HG02588 (cell line): ENCODE measurements around the gene SHISA5.
"Not testable (repeated sequence)": the region's sequence is repeated elsewhere in the genome, so short reads cannot be mapped to it uniquely, and the experiment has no call there.

ENCODE experiments used
- ATAC-seq: cut with Tn5 transposase; IDR thresholded peaks from one replicate; pipeline ENCODE4 v1.9.1; 2021; ENCODE audit warnings: mild to moderate bottlenecking, moderate library complexity; ENCODE audit not compliant: unreplicated experiment

SHISA5 gene, protein sequence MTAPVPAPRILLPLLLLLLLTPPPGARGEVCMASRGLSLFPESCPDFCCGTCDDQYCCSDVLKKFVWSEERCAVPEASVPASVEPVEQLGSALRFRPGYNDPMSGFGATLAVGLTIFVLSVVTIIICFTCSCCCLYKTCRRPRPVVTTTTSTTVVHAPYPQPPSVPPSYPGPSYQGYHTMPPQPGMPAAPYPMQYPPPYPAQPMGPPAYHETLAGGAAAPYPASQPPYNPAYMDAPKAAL

DNA sequence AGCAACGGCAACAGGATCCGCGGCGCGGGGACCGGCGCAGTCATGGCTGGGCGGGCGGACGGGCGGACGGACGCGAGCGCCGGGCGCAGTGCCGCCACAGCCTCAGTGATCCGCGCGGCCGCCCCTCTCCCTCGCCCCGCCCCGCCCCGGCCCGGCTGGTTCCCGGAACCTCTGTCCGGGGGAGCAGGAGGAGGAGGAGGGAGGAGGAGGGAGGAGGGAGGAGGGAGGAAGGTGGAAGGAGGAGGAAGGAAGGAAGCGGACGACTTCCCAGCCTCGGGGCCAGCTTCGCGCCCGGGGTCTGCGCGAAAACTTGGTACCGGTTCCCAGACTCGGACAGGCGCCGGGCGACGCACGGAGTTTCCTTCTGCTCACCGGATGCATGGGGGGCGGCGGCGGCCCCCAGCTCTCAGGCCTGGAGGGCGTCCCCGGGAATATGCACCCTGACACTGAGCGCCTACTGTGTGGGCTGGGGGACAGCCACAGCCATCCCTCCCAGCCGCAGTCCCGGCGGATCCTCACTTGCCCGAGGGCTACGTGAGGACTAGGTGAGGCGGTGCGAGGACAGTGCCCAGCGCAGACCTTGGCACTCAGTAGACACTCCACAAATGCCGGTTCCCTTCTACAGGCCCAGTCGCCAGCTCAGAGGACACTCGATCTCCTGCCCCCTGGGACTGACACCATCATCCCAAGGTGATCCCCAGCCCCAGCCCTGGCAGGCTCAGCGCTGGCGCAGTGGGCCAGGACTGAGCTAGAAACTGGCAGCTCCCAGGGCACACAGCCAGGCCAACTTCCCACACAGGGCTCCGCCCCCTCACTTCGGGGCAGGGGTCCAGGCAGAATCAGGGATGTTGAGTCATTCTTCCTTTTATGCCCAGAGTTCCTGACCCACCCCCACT is at the start of gene SHISA5:
Gene SHISA5 (minus strand): TSS at position 124 of the 896 bp plus-strand sequence. CDS start 80 bp downstream, at position 44.
- no peak for ATAC-seq

DNA sequence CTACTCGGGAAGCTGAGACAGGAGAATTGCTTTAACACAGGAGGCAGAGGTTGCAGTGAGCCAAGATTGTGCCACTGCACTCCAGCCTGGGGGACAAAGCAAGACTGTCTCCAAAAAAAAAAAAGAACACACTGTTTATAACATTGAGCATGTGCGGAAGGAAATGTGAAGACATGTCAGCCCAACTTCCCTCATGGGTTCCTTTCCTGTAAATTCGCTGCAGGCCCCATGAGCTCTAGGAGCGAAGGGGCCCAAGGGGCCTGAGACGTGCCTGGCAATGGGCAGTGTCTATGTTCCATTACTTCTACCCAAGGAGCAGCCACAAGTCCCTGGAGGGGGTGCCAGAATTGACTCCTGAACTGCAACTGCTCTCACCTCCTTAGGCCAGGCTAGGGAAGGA is 49.4 kb upstream of the SHISA5 start:
- ATAC-seq, result no peak

DNA sequence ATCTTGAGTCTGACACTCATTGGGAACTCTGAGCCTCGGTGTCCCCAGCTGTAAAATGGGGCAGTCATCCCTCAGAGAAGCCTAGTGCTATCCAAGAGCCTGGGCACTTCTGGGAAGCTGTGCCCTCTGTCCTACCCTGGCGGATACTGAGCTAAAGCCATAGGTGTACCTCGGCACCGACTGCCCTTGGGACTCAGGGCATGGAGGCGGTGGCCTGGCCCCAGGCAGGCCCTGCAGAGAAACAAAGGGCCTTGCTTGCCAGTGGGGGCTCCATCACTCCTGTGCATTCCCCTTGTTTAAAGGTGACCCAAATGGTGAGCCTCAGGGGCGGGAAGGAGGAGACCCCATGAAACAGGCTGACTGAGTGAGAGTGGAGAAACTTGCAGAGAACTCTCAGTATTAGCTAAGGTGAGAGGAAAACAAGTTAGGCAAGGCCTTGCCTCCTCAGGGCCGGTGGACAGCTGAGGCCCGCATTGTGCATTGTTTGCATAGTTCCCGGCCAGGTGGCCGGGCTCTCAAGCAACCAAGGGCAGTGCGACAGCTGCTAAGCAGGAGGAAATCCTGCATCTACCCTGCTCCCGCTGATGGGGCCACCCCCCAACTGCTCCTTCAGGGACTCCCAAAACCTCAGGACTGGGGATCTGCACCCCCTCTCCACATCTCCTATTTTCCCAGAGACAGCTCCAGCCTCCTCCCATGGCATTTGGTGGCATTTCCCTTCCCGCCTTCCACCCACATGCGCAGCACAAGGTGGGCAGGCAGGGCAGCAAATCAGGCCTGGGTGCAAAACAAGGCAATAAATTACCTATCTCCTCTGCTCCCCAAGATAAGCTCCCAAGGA is 48.4 kb upstream of the SHISA5 start:
- ATAC-seq, result no peak

DNA sequence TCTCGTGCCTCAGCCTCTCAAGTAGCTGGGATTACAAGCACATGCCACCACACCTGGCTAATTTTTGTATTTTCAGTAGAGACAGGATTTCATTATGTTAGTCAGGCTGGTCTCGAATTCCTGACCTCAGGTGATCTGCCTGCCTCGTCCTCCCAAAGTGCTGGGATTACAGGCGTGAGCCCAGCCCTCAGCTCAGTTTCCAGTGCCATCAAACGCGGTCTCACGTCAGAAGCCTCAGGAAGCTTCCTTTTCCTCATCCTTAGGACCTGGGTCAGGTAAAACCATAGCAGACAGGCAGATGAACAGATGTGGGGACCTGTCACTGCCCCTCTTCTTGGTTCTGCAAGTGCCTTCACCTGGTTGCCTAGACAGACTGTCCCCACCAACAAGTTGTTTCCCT is 47.7 kb upstream of the SHISA5 start:
- ATAC-seq, result not testable (repeated sequence)

DNA sequence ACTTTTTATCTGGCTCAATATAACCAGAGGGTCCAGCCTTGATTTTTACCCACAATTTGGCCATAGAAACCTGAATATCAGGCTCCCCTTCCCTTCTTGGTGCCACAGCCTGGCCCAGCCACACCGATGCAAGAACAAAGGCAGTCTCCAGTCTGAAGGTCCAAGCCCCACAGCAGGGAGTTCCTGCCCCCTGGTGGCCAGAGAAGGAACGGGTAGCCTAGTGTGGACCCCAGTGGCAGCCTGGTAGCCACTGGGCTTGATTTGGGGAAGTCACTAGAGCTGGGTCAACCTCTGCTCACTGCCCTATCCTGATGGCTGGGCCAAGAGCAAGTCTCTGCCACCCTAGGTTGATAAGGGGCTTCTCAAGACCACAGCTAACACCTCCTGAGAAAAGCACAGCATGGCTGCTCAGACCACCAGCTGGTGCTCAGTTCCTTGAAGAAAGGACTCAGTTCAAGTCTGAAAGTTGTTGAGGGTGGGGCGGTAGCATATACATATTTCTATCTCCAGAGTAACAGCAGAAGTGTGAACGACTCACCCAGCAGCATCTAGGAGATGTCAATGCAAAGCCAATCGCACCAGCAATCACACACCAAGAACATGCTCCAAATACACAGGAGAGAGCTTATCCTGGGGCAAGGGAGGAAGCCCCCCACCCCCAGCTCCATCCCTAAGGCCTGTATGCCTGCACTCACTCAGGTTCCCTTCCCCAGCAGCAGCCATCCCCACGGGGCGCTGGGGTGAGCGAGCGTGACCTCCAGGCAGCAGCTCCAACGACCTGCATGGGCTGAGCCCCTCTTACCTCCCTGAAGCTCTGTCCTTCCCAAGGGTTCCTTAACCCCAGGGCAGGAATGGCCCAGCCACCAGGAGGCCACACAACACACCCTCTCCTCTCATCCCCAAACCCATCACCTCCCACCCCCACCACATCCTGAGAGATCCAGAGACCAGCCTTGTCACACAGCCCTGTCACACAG is 45.0 kb upstream of the SHISA5 start:
- ATAC-seq, result peak; percentile 55

DNA sequence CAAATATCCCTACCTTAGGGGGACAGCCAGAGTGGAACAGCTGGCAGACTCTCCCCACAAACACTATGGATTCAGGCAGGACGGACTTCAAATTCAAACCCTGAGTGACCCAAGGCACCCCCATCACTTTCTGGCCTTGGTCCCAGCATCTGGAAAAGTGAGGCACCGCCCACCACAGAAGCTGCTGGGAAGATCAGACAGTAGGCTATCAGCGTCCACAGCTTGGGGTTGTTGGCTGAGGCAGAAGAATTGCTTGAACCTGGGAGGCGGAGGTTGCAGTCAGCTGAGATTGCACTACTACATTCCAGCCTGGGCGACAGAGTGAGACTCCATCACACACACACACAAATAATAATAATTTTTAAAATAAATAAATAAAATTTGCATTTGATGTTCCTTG is 44.2 kb upstream of the SHISA5 start:
- no peak for ATAC-seq

DNA sequence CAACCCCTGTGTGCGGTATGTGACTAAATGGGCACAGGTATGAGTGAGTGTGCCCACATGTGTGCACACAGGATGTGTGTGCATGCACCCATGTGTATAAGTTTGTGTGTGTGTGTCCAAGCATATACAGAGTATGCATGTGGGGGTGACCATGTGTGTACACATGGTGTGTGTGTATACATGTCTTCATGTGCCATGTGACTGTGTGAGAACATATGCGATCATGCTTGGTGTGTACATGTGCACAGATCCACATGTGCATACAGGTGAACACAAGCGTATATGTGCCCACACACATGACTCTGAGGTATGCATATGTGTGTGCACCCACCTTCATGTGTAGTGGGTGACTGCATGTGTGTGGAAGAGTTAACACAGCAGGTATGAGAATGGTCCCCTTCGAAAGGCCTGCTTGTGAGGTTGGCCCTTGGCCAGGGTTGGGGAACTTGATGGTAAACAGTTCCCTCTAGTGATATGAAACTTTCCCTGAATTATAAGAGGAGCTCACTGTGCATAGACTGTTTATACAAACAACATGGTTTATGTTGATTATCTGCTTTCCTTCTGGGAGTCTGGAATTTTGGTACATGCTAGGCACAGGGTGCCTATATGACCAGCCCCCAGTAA is 42.3 kb upstream of the SHISA5 start:
- no peak for ATAC-seq

DNA sequence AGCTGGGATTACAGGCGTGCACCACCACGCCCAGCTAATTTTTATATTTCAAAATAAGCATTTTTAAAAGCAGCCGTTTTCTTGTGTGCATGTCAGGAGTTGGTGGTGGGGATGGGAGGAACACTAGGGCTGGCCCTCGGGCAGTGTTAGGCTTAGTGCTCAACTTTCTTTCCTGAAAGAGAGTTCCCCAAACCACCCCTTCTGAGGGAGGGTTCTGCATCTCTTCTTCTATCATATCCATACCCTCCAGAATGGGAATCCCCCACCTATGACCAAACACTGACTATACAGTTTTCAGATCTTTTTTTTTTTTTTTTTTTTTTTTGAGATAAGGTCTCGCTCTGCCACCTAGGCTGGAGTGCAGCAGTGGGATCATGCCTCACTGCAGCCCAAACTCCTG is 40.2 kb upstream of the SHISA5 start:
- no peak for ATAC-seq

DNA sequence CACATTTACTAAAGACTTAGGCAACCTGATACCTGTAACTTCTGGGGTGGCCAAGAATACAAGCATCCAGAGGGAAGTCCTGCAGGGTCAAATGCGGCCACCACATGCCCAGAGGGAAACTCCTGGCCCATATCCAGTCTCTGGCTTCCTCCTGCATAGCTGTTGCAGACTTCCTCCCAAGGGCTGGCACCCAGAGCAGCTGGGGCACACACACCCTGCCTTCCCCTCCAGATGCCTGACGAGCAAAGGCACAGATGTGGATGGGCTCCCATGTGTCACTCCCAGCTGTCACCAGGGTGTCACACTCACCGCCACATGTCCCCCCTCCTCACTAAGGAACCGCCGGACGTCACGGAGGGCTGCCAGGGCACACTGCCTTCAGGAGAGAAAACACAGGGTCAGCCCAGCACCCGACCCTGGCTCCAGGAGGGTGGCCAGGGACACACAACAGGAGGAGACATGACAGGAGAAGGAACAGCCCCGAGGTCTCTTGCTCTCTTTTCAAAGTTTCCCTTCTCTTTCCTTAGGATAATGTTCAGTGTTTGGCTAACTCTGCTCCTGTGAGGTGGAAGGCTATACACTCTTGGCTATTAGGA is 39.4 kb upstream of the SHISA5 start:
- ATAC-seq, result no peak

DNA sequence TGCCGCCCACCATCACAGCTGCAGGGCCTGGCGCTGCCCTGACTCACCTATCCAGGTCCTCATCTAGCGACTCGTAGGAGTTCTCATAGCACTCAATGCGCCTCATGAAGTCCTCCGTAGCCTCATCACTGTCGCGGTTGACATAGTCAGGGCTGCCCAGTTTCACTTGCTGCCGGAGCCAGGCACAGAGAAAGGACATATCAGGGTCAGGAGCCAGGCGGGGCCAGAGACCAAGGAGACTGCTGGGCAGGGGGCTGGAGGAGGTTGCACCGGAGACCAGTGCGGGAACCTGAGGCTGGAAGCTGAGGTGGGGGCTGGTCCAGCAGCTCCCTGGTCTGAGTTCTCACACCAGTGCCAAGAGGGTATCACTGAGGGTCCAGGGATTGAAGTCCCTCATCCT is 34.5 kb upstream of the SHISA5 start:
- no peak for ATAC-seq

DNA sequence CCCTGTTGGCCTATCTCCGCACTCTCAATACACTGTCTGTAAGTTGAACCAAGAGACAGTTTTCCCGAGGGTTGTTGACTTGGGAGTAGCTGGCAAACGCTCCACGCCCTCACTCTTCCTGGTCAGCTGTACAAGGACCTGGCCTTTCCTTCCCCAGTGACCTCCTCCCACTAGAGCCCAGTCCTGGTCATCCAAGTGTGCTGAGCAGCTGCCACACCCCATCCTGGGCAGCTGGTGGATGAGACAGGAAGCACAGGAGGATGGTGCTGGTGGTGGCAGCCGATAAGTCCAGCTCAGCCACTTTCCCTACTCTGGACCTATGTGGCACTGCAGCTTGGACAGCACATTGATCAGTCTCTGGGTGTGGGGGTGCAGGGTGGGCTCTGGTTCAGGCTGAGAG is 32.8 kb upstream of the SHISA5 start:
- no peak for ATAC-seq

DNA sequence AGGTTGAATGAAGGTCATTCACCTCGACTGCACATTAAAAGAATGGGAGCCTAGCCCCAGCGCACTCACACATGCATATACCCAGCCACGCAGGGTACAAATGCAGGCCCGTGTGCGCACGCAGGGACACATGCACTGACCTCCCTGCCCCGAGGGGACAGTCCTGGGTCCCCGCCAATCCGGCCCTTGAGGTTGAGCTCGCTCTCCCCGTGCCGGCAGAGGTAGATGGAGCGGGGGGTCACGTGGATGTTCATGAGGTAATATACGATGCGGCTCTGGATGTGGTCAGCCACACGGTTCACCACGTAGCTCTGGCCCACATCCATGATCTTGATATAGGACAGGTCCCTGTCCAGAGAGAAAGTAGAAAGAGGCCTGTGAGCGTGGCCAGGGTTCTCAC is 32.1 kb upstream of the SHISA5 start:
- ATAC-seq, result no peak

DNA sequence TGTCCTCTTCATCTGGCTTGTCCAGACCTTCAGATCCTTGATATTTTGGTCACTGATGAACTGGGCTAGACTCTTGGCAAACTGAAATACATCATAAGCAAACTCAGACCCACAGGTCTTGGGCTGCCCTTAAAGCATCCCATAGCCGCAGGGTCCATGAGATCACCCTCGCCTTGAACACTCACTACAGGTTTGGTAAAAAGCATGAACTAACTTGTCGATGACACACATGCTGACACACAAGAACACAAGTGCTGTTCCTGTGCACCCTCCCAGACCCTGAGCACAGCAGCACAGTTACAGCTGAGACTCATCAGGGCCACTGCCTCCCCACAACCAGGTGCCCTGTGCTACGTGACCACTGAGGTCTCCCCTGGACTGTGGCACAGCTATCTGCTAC is 31.6 kb upstream of the SHISA5 start:
- ATAC-seq, result no peak

DNA sequence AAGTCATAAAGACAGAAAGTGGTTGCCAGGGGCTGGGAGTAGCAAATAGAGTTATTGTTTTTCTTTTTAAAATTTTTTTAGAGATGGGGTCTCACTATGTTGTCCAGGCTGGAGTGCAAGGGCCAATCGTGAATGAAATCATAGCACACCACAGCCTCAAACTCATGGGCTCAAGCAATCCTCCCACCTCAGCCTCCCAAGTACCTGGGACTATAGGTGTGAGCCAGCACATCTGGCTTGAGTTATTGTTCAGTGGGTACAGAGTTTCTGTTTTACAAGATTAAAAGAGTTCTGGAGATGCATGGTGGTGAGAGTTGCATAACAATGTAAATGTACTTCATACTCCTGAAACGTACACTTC is 29.0 kb upstream of the SHISA5 start:
- ATAC-seq, result no peak

DNA sequence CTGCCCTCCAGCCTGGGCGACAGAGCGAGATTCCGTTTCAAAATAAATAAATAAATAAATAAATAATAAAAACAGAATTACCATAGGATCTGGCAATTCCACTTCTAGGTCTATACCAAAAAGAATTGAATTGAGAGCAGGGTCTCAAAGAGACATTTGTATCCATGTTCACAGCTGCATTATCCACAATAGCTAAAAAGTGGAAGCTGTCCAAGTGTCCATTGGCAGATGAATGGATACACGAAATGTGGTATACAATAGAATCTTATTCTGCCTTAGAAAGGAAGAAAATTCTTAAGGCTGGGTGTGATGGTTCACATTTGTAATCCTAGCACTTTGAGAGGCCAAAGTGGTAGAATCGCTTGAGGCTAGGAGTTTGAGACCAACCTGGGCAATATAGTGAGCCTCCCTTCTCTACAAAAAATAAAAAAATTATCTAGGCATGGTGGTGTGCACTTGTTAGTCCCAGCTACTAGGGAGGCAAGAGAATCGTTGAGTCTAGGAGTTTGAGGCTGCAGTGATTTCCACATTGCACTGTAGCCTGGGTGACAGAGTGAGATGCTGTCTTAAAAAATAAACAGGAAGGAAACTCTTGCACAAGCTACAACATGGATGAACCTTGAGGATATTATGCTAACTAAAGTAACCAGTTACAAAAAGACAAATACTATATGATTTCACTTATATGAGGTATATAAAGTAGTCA is 28.4 kb upstream of the SHISA5 start:
- ATAC-seq, result no peak

DNA sequence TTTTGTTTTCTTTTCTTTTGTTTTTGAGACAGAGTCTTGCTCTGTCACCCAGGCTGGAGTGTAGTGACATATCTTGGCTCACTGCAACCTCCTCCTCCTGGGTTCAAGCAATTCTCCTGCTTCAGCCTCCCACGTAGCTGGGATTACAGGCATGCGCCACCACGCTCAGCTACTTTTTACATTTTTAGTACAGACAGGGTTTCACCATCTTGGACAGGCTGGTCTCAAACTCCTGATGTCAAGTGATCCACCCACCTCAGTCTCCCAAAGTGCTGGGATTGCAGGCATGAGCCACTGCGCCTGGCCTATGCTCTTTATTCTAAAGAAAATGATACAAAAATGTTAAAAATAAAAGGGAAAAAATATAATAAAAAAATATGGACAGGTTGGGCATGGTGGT is 26.7 kb upstream of the SHISA5 start:
- ATAC-seq, result not testable (repeated sequence)

DNA sequence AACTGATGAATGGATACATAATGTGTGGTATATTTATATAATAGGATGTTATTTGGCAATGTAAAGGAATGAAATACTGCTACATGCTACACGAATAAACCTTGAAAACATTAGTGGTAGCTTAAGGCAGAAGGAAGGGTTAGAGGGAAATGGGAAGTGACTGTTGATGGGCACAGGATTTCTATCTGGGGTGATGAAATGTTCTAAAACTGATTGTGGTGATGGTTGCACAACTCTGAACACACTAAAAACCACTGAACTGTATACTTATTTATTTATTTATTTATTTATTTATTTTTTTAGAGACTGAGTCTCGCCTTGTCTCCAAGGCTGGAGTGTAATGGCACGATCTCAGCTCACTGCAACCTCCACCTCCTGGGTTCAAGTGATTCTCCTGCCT is 24.8 kb upstream of the SHISA5 start:
- no peak for ATAC-seq

DNA sequence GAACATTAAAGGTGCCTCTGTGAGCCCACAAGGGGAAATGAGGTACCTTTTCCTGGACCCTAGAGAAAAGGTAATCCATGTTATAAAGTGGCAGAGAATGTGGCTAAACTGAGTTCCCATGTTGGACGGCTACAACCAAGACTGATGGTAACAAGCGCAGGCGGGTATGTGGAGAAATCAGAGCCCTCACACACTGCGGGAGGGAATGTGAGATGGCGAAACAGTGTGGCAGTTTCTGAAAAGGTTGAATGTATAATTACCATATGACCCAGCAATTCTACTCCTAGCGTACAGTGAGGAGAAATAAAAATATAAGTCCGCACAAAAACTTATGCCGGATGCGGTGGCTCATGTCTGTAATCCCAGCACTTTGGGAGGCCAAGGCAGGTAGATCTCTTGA is 24.1 kb upstream of the SHISA5 start:
- ATAC-seq, result no peak

DNA sequence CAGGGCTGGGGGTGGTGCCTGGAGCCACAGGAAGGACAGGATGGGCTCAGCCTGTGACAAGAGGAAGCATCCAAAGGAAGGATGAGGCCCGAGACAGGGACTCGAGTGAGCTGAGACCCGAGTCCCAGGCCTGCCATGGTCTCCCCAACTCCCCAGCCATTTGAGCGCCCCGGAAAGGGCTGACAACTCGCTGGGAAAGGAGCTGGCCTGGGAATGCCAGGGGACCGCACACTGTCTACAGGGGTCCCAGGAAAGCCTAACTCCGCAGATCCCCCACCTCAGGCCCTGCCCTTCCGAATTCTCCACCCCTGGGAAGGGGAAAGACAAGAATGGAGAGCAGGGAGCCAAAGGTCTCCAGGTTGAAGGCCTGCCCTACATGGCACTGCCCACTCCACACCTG is 21.0 kb upstream of the SHISA5 start:
- no peak for ATAC-seq
